Activated CD8-positive, alpha-beta memory T cell treated with anti-CD3 and anti-CD28 coated beads for 4 hours (primary cell): ENCODE results near the gene E2F4.

Experiments used
- DNase-seq, 2 donors: peaks; one replicate each; pipeline ENCODE4 v3.0.0-alpha.2; 2020; ENCODE audit warnings: low read depth in 2 of 2

The E2F4 gene

DNA sequence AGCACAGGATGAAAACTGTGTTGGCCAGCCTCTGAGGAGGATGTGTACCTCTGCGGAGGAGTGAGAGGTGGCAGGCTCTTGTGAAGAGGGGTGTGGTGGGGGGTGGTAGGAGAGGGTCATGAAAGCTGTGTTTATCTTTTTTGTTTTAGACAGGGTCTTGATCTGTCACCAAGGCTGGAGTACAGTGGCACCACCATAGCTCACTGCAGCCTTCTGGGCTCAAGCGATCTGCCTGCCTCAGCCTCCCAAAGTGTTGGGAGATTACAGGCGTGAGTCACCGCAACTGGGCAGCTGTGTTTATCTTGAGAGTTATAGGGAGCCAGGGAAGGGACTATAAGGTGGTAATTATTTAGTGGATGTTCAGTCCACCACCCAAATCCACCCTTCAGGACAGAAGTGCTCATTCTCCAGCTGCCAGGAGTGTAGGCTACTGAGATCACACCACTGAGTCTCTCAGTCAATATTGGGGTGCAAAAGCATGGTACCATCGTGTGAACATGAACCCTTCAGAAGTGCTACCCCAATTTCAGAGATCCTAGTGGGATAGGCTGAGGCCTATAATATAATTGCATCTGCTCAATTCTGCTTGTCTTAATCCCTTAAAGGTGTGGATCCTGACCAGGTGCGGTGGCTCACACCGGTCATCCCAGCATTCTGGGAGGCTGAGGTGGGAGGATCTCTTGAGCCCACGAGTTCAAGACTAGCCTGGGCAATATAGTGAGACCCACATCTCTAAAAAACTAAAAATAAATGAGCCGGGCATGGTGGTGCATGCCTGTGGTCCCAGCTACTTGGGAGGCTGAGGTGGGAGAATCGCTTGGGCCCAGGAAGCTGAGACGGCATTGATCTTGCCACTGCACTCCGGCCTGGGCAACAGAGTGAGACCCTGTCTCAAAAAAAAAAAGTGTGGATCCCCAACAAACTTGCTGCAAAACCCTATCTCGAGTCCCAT, 1.2 kb upstream of the E2F4 start:
- no peak for DNase-seq

DNA sequence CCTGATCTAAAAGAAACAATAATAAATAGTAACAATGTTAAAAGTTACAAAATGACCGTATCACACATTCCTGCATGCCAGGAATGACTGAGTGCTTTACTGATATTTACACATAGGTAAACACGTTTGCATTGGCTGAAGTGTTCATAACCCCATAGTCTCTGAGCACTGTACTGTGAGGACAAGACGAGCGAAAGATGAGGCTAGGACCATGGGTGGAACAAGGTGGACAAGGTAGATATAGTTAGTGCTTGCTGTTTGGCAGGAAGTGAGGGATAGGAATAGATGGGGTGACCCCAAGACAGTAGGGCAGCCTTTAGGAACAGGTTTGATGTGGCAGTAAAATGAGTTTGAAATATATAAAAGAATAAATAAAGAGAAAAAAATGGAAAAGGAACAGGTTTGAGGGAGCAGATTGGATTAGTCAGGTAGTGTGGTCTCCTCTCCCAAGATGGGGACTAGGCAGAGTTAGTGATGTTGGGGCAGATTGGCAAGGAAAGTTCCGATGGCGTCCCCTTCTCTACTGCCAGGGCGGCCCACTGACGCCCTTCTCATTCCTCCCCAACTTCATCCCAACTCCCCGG, 452 bp upstream of the E2F4 start:
- no peak for DNase-seq

- DNase-seq = no peak
These were observed 916 bp downstream of the E2F4 start for GRCh38 chr16:67192781-67193361.

DNA sequence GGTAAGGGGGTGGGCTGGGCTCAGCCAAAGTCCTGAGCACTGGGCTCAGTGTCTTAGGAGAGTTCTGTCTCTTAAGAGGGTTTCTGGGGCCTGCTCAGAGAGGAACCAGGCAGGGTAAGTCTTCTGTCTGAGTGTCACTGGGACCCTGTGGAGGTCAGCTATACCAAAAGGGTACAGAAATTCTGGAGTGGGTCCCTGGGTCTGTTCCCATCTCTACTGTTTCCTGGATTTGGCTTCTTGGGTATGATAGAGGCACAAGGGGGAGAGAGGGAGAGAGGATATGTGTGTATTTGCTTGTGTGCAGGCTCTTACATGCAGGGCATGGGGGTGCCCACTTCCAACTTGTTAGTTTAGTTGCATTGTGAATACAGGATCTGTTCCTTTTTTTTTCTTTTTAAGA, 1.6 kb downstream of the E2F4 start:
- DNase-seq = no peak

- DNase-seq = no peak
These were observed 2.3 kb downstream of the E2F4 start for GRCh38 chr16:67194260-67194659.

GRCh38 chr16:67195676-67196075, 3.7 kb downstream of the E2F4 start:
- DNase-seq = no peak

DNA sequence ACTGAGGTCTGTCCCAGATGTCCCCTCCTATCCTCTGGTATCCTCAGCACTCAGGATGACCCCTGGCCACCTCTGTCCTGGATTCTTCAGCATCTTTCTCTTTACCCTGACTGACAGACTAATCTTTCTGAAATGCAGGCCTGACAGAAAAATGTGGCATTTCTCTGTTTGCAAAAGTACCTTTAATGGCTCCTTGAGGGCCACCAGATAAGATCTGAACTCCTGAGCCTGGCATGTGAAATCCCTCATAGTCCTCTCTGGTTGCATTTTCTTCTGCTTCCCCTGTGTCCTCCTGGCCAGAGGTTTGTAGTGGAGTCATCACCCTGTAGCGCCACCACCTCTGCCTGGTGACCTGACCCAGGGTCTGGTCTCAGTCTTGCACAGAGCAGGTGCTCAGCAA, 4.9 kb downstream of the E2F4 start:
- DNase-seq = no peak

DNA sequence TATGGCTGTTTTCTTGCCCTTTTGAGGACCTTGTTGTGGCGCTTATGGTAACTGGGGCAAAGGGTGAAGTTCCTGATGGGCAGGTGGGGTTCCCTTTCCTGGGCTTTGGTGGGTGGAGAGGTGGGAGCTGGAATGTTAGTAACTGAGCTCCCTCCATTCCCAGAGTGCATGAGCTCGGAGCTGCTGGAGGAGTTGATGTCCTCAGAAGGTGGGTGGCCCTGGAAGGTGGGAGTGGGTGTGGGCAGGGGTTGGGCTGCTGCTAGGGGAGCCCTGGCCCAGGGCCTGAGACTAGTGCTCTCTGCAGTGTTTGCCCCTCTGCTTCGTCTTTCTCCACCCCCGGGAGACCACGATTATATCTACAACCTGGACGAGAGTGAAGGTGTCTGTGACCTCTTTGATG, 5.7 kb downstream of the E2F4 start:
- no peak for DNase-seq

GRCh38 chr16:67198238-67198734, 6.3 kb downstream of the E2F4 start:
- no peak for DNase-seq

DNA sequence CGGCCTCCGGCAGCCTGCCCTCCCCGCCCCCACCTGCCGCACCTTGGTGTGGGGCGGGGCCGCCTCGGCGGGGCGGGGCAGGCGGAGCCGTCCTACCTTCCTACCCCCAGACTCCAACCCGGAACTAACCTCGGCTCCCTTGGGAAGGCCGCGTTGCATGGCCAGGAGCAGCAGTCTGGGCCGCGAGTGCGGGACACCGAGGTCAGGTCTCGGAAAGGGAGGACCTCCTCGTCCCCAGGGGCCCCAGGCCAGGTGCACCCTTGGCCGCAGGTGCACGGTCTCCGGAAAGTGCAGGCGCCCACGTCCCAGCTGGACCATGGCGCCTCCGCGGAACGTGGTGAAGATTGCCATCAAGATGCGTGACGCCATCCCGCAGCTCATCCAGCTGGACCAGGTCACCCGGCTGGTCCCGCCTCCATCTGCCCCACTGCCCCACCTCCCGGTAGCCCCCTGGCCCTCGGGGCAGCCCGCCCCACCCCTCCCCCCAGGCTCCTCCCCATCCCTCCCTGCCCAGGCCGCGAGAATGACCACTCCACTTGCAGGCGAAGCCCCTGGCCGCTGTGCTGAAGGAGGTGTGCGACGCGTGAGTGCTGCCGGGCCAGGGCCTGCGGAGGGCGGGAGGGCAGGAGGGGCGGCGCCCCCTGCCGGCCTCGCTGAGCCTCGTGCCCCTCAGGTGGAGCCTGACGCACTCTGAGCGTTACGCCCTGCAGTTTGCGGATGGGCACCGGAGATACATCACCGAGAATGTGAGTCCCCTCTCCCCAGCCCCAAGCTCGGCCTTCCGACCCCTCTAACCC, 7.3 kb downstream of the E2F4 start, which contains the start of gene ELMO3:
Gene ELMO3, plus strand, starts transcription at position 121 of the 797 bp plus-strand sequence. Its CDS starts 196 bp downstream, at position 317.
- no peak for DNase-seq

- no peak for DNase-seq
These were observed 7.8 kb downstream of the E2F4 start for GRCh38 chr16:67199808-67200198.

GRCh38 chr16:67200491-67200890, 8.5 kb downstream of the E2F4 start:
- no peak for DNase-seq

GRCh38 chr16:67201411-67202345, 9.7 kb downstream of the E2F4 start:
- DNase-seq = no peak

- DNase-seq = no peak
These were observed 10.5 kb downstream of the E2F4 start for GRCh38 chr16:67202426-67202825.

GRCh38 chr16:67202956-67203493, 11.1 kb downstream of the E2F4 start:
- DNase-seq = no peak

DNA sequence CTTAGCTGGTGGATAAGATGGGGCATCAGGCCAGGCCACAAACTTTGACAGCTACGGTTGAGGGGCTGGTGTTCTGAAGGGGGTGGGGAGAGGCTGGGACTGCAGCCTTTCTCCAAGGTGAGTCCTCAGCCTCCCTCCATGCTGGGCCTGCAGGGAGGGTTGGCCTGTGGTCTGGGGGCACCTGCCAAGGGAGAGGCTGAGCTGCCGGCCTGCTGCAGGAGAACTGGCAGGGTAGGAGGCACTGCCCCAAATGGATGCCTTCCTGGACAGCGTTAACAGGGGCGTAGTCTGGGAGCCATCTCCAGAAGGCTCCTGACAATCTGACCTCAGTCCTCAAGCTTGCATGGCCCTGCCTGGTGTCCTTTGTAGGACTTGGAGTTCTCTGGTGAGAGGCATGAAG, 12.1 kb downstream of the E2F4 start:
- DNase-seq = no peak

DNA sequence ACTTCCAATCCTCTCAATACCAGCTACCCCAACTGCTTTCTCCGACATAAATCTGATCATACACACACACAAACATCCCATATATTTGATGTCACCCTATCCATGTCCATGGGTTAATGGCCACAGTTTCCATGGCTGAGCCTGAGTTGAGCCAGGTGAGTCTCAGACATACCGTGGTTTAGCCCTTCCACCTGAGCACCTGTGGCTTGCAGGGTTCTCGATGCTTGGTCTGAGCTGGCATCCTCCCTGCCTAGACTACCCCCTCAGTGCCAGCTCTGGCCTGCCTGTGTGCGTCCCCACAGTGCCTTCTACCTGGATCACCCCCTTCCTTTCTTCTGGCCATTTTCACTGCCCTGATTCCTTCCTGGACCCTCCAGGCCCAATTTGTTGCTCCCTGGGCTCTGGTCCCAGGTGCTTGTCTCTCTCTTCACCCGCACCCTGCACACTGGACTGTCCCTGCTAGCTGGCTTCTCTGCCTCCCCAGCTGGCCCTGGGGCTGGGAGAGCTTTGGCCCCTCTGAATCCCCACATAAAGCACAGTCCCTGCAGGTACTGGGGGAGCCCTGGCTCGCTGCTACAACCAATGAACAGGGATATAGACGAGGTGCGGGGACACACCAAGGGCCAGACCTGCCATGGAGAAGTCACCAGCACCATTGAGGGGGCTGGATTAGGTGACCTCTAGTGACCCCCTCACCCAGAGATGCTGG, 14.3 kb downstream of the E2F4 start:
- DNase-seq = no peak

- DNase-seq = no peak
These were observed 14.9 kb downstream of the E2F4 start for GRCh38 chr16:67206838-67207248.

- DNase-seq = no peak
These were observed 15.5 kb downstream of the E2F4 start for GRCh38 chr16:67207249-67208091.
